Transverse colon (tissue), 4 donors: ENCODE data around the gene ALOX15B.

Source experiments
- CTCF ChIP-seq, 5 experiments: fragments of 200-600 bp in 3 of 5; fragments of 450-650 bp in 2 of 5; sonication (generic) in 3 of 5; IDR thresholded peaks; 1 replicate in 2 of 5; 2 replicates in 3 of 5; pipeline ENCODE4 v1.5.1; 2016 to 2017; ENCODE audit warnings: antibody characterized with exemption in 5 of 5, inconsistent platforms in 3 of 5, mild to moderate bottlenecking in 2 of 5, moderate library complexity in 1 of 5
- POLR2A ChIP-seq: fragments of 450-650 bp; IDR thresholded peaks from one replicate; pipeline ENCODE4 v1.6.1; 2016; ENCODE audit warnings: antibody characterized with exemption, mild to moderate bottlenecking, moderate library complexity
- POLR2AphosphoS5 ChIP-seq, 3 donors: sonication (generic); formaldehyde crosslinking; IDR thresholded peaks; one replicate each; pipeline ENCODE4 v1.6.1; 2016; ENCODE audit warnings: antibody characterized with exemption in 3 of 3

GRCh38 chr17:8022360-8023003 lies 16.4 kb upstream of the ALOX15B start:
- TF ChIP-seq CTCF (IDR thresholded peaks at IDR 0.05) (no peak), POLR2AphosphoS5 (IDR thresholded peaks at IDR 0.05) (no peak), POLR2A (no peak)
